ENCODE data around the gene FBF1.

Gene FBF1

DNA sequence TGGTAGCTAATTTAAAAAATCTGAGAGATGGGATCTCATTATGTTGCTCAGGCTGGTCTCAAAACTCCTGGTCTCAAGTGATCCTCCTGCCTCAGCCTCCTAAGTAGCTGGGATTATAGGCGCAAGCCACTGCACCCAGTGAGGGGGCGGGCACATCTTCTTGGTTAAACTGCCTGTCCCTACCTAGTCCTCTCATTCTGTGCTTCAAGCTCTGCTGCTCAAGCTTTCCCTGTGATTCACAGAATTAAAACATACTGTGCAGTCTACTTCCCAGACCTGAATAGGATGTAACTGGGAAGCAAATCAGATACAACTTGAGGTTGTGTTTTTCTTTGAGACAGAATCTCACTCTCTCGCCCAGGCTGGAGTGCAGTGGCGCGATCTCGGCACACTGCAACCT is 38.4 kb downstream of the FBF1 start:
- H3K27ac ChIP-seq (ENCODE audit: extremely low read depth, low read depth, low read length): no peak overlapping the region
- TF ChIP-seq MEIS1 (CRISPR knock-in tag; IDR thresholded peaks at IDR 0.05; ENCODE audit: borderline replicate concordance): no peak
- TF ChIP-seq ZFP3 (tag by site-specific recombination; IDR thresholded peaks at IDR 0.05; ENCODE audit: low read depth): no peak
- no peak for TF ChIP-seq GLIS2 (tag by site-specific recombination; IDR thresholded peaks at IDR 0.05)
- TF ChIP-seq ZNF350 (tag by site-specific recombination; IDR thresholded peaks at IDR 0.05): no peak
- TF ChIP-seq ZNF48 (tag by site-specific recombination; IDR thresholded peaks at IDR 0.05): no peak
- TF ChIP-seq ZFP69B (tag by site-specific recombination; IDR thresholded peaks at IDR 0.05): no peak
- TF ChIP-seq ZNF670 (tag by site-specific recombination; IDR thresholded peaks at IDR 0.05; ENCODE audit: low read depth): no peak
- no peak for TF ChIP-seq ZNF112 (tag by site-specific recombination; IDR thresholded peaks at IDR 0.05)
- TF ChIP-seq ZNF138 (tag by site-specific recombination; IDR thresholded peaks at IDR 0.05; ENCODE audit: borderline replicate concordance): no peak
- TF ChIP-seq PRDM2 (tag by site-specific recombination; IDR thresholded peaks at IDR 0.05; ENCODE audit: borderline replicate concordance): no peak
- TF ChIP-seq ZNF23 (tag by site-specific recombination; IDR thresholded peaks at IDR 0.05; ENCODE audit: borderline replicate concordance): no peak
- H3K4me3 ChIP-seq (ENCODE audit: low read depth, low read length): no peak overlapping the region
- H3K9me3 ChIP-seq (ENCODE audit: control insufficient read depth, insufficient read depth, low read depth, low read length): no peaks in the 10 kb centered on the region
- ChIA-PET CTCF (interaction anchor here (0.6 to 11.4 kb wide), 8 partner anchors 12 to 1486 kb away, joined by 3 to 224 read pairs (median 3); partner anchors contain the start of gene CDK3), POLR2A (interaction anchor here (0.8 to 1.4 kb wide), 3 partner anchors 39 to 122 kb away, joined by 3 to 4 read pairs (median 3); partner anchors contain the start of gene WBP2)
- peaks cover 31 to 58% of the 10 kb centered on the region in 2 experiments for H3K36me3 ChIP-seq (ENCODE audit: control insufficient read depth in 2 of 2, insufficient read depth in 1 of 2, low read length in 2 of 2)
- H3K4me1 ChIP-seq (ENCODE audit: control insufficient read depth, insufficient read depth, low read length): peaks cover 8% of the 10 kb centered on the region

DNA sequence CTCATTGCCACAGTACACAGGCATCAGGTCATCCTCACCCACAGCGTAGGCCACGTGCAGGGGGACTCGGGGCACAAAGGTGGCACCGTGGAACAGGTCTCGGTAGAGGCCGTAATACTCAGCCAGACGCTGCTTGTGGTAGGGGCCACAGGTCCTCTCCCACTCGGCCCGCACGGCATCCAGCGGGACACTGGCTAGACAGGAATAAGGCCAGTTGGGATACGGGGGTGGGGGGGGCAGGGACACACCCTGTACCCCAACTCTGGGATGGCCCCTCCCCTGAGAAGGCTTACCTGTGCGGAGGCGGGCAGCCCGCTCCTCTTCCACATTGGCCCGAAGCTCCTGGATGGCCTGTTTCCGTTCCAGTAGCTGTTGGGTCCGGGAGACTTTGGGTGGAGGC is 39.1 kb downstream of the FBF1 start:
- Histone ChIP-seq H3K27ac (ENCODE audit: extremely low read depth, low read depth, low read length) (no peak overlapping the region), H3K36me3 (ENCODE audit: control insufficient read depth in 2 of 2, insufficient read depth in 1 of 2, low read length in 2 of 2) (peaks cover 31 to 58% of the 10 kb centered on the region in 2 experiments), H3K4me1 (ENCODE audit: control insufficient read depth, insufficient read depth, low read length) (peaks cover 13% of the 10 kb centered on the region), H3K9me3 (ENCODE audit: control insufficient read depth, insufficient read depth, low read depth, low read length) (no peaks in the 10 kb centered on the region), H3K4me3 (ENCODE audit: low read depth, low read length) (no peak overlapping the region)
- ChIA-PET POLR2A (interaction anchor here (1.1 kb wide), 1 partner anchor 46 kb away, joined by 4 read pairs; the partner anchor contains the start of gene WBP2), CTCF (interaction anchor here (0.7 to 11.4 kb wide), 3 partner anchors 12 to 101 kb away, joined by 3 to 224 read pairs (median 3); partner anchors contain the start of gene CDK3)
- TF ChIP-seq ZNF157 (tag by site-specific recombination; IDR thresholded peaks at IDR 0.05) (no peak), EGR2 (tag by site-specific recombination; IDR thresholded peaks at IDR 0.05; ENCODE audit: low read depth) (no peak; the same call in 1 of the 2 replicates), ZNF621 (tag by site-specific recombination; IDR thresholded peaks at IDR 0.05) (no peak), ZNF426 (tag by site-specific recombination; IDR thresholded peaks at IDR 0.05) (no peak), ZFHX2 (tag by site-specific recombination; conservative IDR thresholded peaks at IDR 0.05) (no peak), ZNF10 (tag by site-specific recombination; IDR thresholded peaks at IDR 0.05) (no peak), ZNF529 (tag by site-specific recombination; IDR thresholded peaks at IDR 0.05; ENCODE audit: insufficient replicate concordance) (no peak)
- TF ChIP-seq, protein P1, sequence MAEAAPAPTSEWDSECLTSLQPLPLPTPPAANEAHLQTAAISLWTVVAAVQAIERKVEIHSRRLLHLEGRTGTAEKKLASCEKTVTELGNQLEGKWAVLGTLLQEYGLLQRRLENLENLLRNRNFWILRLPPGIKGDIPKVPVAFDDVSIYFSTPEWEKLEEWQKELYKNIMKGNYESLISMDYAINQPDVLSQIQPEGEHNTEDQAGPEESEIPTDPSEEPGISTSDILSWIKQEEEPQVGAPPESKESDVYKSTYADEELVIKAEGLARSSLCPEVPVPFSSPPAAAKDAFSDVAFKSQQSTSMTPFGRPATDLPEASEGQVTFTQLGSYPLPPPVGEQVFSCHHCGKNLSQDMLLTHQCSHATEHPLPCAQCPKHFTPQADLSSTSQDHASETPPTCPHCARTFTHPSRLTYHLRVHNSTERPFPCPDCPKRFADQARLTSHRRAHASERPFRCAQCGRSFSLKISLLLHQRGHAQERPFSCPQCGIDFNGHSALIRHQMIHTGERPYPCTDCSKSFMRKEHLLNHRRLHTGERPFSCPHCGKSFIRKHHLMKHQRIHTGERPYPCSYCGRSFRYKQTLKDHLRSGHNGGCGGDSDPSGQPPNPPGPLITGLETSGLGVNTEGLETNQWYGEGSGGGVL (tag by site-specific recombination; IDR thresholded peaks at IDR 0.05): no peak
- TF ChIP-seq, protein P2, sequence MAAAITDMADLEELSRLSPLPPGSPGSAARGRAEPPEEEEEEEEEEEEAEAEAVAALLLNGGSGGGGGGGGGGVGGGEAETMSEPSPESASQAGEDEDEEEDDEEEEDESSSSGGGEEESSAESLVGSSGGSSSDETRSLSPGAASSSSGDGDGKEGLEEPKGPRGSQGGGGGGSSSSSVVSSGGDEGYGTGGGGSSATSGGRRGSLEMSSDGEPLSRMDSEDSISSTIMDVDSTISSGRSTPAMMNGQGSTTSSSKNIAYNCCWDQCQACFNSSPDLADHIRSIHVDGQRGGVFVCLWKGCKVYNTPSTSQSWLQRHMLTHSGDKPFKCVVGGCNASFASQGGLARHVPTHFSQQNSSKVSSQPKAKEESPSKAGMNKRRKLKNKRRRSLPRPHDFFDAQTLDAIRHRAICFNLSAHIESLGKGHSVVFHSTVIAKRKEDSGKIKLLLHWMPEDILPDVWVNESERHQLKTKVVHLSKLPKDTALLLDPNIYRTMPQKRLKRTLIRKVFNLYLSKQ (tag by site-specific recombination; IDR thresholded peaks at IDR 0.05; ENCODE audit: borderline replicate concordance): no peak
- TF ChIP-seq, protein P3, sequence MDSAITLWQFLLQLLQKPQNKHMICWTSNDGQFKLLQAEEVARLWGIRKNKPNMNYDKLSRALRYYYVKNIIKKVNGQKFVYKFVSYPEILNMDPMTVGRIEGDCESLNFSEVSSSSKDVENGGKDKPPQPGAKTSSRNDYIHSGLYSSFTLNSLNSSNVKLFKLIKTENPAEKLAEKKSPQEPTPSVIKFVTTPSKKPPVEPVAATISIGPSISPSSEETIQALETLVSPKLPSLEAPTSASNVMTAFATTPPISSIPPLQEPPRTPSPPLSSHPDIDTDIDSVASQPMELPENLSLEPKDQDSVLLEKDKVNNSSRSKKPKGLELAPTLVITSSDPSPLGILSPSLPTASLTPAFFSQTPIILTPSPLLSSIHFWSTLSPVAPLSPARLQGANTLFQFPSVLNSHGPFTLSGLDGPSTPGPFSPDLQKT (IDR thresholded peaks at IDR 0.05; ENCODE audit: borderline replicate concordance, low read depth, low read length): no peak
- TF ChIP-seq, protein P4, sequence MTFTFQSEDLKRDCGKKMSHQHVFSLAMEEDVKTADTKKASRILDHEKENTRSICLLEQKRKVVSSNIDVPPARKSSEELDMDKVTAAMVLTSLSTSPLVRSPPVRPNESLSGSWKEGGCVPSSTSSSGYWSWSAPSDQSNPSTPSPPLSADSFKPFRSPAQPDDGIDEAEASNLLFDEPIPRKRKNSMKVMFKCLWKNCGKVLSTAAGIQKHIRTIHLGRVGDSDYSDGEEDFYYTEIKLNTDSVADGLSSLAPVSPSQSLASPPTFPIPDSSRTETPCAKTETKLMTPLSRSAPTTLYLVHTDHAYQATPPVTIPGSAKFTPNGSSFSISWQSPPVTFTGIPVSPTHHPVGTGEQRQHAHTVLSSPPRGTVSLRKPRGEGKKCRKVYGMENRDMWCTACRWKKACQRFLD (tag by site-specific recombination; IDR thresholded peaks at IDR 0.05): no peak

Measured in HEK293 (cell line).